RCC 7860 (cell line): Measurements from ENCODE around the gene CD2AP.
"Not testable (repeated sequence)": the region's sequence is repeated elsewhere in the genome, so short reads cannot be mapped to it uniquely, and the experiment has no call there.

ENCODE experiments used
- DNase-seq: peaks from one replicate; pipeline ENCODE4 v3.0.0-alpha.2; 2015; ENCODE audit warnings: low spot score
- FAIRE-seq: peaks from 2 replicates; lab custom pipeline; 2012; peaks lifted over from hg19 to GRCh38; lab: Jason Lieb, UNC

Gene CD2AP

DNA sequence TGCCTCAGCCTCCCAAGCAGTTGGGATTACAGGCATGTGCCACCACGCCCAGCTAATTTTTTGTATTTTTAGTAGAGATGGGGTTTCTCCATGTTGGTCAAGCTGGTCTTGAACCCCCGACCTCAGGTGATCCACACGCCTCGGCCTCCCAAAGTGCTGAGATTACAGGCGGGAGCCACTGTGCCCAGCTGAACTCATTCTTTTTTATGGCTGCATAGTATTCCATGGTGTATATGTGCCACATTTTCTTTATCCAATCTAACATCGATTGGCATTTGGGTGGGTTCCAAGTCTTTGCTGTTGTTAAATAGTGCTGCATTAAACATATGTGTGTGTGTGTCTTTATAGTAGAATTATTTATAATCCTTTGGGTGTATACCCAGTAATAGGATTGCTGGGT lies 78.9 kb downstream of the CD2AP start:
- DNase-seq, FAIRE-seq: not testable (repeated sequence)

DNA sequence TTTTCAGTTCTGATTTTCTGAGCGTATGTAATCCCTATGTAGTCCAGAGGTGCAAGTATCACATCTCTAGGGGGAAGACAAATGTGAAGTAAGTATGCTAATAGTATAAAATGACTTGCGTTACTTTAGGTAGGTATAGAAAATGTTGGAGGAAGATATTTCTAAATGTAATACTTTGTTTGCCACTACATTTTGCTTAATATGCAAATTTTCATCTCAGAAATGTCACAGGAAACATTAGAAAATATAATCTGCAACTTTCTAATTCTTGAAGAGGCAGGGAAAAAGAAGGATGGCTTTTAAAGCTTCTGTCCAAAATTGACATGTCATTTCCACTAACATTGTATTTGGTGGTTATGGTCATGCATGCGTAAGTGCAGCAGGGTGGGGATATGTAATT lies 85.6 kb downstream of the CD2AP start:
- FAIRE-seq (no peak), DNase-seq (no peak)

DNA sequence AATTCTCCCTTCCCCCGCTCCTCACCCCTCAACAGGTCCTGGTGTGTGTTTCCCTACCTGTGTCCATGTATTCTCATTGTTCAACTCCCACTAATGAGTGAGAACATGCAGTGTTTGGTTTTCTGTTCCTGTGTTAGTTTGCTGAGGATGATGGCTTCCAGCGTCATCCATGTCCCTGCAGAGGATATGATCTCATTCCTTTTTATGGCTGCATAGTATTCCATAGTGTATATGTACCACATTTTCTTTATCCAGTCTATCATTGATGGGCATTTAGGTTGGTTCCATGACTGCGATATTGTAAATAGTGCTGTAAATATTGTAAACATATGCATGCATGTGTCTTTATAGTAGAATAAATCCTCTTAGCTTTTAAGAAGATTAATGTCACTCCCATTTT lies 89.0 kb downstream of the CD2AP start:
- not testable (repeated sequence) for FAIRE-seq, DNase-seq

DNA sequence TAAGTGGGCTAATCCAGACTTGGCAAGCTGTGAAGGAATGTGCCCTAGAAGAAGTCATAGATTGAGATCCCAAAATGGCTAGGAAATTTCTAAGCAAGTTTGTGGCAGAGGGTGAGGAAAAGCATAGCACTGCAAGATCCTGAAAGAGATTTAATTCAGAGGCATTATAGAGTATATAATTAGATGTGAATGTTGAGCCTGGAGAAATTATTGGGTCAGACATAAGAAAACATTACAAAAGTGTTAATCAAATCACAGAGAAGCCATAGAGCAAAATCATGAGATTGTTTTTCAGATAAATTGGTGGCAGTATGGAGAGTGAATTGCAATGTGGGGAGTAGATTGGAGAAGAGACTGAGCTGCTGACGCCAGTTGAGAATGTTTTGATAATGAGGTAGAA lies 90.0 kb downstream of the CD2AP start:
- FAIRE-seq: no peak

DNA sequence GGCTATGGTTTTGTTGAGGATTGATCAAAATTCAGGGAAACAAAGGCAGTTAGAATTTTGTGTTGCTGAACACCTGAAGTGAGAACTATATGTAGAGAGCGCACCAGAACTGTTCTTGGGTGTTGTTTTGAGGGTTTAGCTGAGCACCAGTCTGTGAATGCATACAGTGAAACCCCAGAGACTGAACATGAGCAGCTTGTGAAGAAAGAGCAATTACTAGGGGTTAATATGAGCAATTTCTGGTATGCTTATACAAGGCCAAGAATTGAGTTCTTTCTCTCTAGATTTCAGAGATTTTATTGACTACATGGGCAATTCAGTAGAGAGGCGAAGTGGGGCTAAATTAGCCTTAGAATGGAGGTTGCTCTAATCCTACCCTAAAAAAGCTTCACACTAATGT lies 93.9 kb downstream of the CD2AP start:
- no peak for FAIRE-seq

More for the DNA sequence above, 90.0 kb downstream of the CD2AP start:
- no peak for DNase-seq

DNA sequence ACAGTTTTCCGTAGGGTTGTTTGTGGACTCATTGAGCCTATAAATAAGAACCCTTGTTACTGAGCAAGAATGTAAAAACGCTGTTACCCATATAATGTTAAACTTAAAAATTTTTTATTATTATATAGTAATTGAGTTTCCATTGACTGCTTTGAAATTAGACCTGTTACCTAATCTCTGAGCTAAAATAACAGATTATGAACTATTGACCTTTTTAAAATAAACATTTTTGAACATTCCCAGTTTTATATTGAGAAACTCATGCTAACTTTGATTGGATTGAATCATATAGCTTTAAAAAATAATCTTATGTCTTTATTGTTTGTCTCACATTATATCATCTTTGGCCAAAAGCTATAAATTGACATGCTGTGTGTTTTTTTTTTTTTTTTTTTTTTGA lies 95.5 kb downstream of the CD2AP start:
- DNase-seq: no peak
- no peak for FAIRE-seq

More for the DNA sequence above, 93.9 kb downstream of the CD2AP start:
- DNase-seq: no peak

DNA sequence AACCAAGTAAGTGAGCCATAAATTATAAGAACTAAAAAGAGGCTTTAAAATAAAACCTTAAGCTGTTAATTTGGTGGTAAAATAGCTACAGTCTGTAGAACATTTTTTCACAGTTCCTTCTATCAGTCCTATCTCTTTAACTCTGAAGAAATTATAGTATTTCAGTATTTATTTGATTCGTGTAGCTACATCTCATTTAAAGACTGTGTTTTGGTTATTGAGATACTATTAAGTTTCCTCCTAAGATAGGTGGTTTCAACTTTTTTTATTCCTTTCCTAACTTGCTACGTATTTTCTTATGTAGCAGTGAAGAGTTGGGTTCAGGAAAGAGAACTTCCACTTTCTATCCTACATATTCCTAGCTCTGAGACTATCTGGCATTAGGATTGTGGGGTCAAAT lies 97.2 kb downstream of the CD2AP start:
- DNase-seq: no peak
- no peak for FAIRE-seq

DNA sequence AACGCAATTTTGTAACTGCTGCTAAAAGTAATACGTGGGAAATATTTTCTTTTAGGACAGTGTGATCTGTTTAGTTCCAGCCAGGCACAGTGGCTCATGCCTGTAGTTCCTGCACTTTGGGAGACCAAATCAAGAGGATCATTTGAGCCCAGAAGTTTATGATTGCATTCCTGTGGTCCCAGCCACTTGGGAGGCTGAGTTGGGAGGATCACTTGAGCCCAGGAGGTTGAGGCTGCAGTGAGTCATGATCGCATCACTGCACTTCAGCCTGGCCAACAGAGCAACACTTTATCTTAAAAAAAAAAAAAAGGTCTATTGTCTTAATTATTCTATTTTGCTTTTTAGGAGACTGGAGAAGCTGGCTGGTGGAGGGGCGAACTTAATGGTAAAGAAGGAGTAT lies 101.5 kb downstream of the CD2AP start:
- DNase-seq (no peak), FAIRE-seq (no peak)

DNA sequence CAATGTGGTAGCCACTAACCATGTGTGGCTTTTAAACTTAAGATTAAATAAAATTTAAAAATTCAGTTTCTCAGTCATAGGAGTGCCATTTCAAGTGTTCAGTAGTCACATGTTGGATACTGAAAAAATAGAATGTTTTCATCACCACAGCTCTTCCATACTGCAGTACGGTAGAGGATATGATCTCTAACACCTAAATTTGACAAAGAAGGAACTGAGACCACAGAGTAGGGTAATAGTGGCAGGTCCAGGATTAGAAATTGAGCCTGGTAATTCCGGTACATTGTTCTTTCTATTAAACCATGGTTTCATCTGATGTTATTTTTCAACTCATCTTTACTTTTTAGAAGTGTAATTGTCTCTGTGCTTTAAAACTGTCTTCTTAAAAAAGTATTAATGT lies 104.0 kb downstream of the CD2AP start:
- no peak for DNase-seq
- no peak for FAIRE-seq

DNA sequence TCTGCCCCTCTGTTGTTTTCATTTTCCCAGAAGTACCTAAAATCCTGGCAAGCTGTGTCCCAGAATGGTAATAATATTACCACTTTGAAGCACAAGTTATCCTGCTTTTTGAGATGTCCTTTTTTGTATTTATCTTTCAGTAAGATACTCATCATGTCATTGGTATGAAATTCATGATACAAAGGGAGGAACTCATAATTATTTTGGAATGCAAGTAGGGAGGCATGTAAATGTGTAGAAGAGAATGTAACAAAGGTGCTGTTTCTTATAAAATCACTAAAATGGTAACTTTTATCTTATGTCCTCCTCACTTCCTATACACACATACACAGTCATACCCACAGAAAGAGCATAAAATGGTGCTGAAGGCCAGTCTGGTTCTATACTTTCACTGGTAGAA lies 109.9 kb downstream of the CD2AP start:
- DNase-seq: no peak
- FAIRE-seq: no peak

DNA sequence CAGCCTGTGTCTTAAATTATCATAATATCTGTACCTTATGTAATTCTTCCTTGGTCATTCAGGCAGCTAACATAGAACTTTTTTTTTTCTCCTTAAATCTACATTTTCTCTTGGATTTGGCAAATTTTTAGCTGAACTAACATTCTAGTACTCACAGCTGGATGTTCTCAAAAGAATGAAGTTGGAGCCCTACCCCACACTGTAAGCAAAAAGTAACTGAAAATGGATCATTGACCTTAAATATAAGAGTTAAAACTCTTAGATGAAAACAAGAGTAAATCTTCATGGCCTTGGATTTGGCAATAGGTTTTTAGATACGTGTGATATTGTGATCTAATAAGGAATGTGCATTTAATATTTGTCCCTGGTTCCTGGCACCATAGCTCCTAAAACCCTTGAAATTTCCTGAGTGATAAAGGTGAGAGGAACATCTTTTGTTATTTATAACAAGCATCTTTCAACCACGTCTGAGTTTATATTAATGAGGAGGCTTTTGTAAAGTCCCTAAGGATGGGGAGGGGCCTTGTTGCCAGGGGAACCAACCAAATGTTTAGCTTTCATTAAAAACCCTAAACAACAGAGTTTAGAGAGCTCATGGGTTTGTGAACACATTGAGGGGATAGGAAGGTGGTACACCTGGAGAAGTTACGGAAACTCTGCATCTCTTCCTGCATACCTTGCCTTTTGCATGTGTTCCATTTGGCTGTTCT lies 114.7 kb downstream of the CD2AP start:
- DNase-seq: no peak
- FAIRE-seq: no peak

DNA sequence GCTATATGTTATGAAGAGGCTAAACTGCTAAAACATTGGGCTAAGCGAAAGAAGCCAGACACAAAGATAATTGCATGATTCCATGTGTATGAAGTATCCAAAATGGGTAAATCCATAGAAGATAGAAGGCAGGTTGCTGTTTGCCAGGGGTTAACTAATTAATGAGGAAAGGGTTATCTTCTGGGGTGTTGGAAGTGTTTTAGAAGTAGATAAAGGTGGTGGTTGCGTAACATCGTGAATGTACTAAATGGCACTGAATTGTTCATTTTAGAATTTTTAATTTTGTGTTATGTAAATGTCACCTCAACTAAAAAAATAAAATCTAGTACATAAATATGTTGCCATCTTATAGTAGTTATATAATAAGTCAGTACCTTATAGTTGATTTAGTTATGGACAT lies 116.4 kb downstream of the CD2AP start:
- FAIRE-seq (no peak), DNase-seq (no peak)

DNA sequence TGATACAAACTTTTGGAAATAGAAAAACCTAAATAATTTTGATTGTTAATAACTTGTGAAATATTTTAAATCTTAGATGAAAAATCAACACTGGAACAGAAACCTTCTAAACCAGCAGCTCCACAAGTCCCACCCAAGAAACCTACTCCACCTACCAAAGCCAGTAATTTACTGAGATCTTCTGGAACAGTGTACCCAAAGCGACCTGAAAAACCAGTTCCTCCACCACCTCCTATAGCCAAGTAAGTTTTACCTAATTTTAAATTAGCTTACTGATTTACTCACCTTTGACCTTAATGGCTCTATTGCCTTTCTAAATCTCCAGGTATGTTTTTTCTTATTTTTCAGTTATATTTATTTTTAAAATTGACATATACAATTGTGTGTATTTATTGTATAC lies 118.2 kb downstream of the CD2AP start:
- FAIRE-seq: no peak
- no peak for DNase-seq

DNA sequence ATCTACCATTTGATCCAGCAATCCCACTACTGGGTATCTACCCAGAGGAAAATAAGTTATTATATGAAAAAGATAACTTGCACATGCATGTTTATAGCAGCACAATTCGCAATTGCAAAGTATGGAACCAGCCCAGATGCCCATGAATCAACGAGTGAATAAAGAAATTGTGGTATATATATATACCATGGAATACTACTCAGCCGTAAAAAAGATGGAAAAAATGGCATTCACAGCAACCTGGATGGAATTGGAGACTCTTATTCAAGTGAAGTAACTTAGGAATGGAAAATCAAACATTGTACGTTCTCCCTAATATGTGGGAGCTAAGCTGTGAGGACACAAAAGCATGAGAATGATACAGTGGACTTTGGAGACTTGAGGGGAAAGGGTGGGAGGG lies 120.8 kb downstream of the CD2AP start:
- no peak for FAIRE-seq

DNA sequence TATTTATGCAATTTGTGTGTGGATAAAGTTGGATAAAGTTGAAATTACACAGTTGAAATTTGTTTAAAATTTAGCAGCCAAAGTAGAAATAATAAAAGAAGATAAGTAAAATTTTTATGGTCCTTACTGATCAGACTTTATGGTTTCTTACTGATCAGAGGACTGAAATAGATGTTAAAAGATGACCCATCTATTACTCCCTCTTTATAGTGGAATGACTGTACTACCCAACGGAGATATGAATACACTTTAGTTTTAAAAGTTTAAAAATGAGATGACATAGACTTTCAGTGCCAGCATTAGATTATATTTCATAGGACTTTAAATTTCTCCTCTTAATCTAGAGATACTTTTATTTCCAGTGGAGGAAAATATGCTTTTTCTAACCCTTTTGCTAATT lies 121.9 kb downstream of the CD2AP start:
- no peak for FAIRE-seq
- no peak for DNase-seq

More for the DNA sequence above, 120.8 kb downstream of the CD2AP start:
- DNase-seq: no peak

DNA sequence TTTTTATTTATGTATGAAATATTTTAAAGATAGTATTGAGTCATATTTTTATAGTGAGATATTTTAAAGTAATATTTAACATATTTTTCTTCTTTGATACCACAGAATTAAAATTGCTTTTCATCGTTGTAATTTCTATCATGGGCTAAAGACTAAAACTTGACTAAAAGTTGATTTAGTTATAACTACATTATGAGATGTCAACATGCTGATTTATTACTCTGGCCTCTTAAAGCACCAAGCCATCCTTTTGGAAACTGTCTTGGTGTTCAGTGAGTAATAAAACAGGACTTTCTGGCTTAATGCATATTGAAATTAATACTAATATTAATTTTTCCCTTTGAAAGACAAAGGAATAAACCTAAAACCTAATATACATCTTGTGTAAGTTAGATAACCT lies 125.6 kb downstream of the CD2AP start:
- no peak for DNase-seq
- no peak for FAIRE-seq

DNA sequence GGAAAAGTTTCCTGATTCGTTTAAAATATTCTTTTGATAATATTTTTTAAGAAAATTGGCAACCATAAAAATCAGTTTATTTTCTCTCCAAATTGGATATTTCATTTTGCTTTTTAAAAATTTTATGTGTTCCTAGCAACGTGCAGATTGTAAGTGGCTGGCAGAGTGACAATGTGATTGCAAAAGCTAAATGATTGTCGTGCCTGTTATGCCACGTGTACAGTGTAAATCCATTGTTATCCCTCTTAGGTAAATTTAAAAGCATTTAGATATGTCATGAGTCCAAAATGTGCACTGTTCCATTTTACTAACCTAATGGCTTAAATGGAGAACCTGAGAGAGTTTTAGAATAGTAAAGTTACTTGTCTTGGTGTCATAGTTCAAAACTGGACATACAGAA lies 126.4 kb downstream of the CD2AP start:
- FAIRE-seq (no peak), DNase-seq (no peak)

DNA sequence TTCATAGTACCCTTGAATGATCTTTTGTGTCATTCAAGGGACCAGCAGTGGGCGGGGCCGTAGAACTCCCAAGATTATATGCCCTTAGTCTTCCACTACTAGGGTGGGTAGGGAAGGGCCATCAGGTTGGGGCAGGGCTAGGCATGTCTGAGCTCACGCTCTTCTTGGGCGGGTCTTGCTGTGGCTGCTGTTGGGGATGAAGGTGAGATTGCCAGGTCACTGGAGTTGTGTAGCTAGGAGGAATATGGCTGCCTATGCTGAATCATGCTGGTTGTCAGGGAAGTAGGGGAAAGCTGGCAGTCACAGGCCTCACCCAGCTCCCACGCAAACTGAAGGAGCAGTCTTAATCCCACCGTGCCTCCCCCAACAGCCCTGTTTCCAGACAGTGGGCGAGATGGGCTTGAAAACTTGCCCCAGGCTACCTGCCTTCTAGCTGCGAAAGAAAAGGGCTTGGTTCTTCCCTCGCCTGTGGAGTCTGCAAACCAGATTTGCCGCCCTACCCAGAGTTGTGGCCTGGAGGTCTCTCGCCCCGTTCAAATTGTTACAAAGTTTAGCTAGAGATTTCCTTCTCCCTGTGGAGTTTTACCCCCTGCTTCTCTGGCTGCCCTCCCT lies 144.4 kb downstream of the CD2AP start:
- FAIRE-seq (no peak), DNase-seq (no peak)

DNA sequence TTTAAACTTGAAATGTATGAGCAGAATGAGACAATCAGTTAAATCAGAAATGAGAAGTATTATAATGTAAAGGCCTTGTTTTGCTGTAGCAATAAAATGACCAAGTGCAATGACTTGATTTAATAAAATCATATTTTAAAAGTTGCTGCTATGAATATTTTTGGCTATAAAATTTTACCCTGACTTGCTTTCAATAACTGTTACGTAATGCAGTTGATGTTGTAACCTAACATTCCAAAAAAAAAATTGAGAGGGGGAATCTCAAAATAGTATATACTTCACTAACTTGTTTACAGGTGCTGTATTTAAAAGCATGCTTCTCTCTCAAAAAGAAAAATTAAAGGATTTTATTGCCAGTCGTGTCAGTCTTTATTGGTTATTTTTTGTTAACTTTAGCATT lies 149.2 kb downstream of the CD2AP start:
- no peak for FAIRE-seq

DNA sequence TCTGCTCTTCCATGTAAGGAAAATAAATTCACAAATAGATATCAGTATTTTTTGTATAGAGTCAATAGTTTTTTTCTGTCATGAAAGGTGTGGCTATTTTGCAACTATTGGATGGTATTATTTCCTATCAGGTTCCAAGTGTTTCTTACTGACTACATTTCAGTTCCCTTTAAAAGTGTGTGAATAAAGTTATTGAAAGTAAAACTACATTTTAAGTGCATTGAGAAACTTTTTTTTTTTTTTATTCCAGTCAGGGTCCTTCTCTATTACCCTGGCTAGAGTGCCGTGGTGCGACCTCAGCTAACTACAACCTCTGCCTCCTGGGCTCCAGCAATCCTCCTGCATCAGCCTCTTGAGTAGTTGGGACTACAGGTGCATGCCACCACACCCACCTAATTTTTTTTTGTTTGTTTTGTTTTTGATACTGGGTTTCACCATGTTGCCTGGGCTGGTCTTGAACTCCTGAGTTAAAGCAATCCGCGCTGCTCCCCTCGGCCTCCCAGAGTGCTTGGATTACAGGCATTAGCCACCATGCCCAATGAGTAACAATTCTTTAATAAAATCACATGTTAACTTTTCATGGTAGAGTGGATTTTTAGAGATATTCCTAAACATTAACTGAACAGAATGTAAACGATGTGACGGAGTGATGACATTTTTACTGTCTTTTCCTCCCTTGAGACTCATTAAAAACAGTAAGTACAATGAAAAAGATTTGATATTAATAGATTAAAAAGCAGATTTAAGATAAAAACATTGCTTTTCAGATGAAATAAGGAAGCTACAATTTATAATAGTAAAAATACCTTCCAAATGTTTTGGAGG lies 151.1 kb downstream of the CD2AP start:
- DNase-seq: no peak
- FAIRE-seq: no peak

More for the DNA sequence above, 149.2 kb downstream of the CD2AP start:
- no peak for DNase-seq

DNA sequence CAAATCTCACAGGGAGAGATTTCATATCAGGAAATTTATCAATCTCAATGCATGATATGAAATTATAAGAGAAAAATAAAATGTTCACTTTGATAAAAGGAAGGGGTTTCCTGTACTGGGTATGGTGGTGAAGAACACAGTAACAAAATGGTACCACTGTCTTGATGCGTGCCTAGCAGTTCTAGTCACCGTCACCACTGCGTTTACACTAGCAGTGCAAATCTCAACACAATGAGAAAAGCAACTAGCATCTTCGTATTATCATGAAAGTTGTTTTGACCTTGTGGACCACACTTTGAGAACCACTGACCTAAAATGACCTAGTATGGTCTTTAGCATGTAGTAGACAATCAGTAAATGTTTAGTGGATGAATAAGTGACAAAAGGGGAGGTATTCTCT lies 152.4 kb downstream of the CD2AP start:
- no peak for FAIRE-seq
- DNase-seq: no peak

DNA sequence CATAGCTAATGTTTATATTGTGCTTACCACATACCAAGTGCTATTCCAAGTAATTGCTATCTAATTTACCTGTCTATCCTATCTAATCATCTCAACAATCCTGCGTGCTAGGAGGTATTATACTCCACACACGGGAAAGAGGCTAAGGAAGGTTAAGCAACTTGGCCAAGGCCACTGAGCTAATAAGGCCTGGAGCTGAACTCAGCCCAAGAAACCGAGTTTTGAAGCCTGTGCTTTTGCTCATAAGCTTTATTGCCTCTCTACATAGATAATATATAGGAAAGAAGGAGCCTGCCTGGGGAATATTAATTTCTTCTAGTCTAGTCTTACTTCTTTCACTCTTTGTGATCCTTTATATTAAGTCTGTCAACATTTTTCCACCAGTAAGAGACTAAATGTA lies 153.0 kb downstream of the CD2AP start:
- FAIRE-seq: no peak
- no peak for DNase-seq
